SH-SY5Y (cell line): ENCODE data around the gene OR51A4.

ENCODE experiments used
- GATA2 ChIP-seq: IDR thresholded peaks from 2 replicates; pipeline ENCODE4 v1.6.1; 2011; ENCODE audit warnings: mild to moderate bottlenecking, low read depth, low read length
- GATA3 ChIP-seq: IDR thresholded peaks from 2 replicates; pipeline ENCODE4 v1.6.1; 2011; ENCODE audit warnings: low read depth, mild to moderate bottlenecking, low read length, moderate library complexity

DNA sequence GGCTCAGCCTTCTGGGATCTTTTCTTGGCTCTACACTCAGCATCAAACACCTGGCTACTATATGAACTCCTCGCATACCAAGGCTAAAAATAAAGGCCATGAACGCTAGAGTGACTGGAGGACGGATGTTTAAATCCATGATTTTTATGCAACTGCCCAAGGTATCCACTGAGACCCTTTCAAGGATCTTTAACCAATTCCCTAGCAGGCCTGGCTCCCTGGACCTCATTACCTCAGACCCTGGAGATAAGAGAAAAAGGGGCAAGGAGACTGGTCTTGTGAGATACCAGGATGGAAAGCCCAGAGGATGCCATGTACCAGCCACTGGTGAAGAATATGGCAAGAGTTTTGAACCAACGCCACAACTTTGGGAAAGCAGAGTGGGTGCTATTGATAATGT is 28.2 kb downstream of the OR51A4 start, which contains the start of gene OR51G2:
- TF ChIP-seq GATA2 (no peak), GATA3 (no peak)
